ENCODE data around the gene MIER3. TPM values are rescaled to one million over a fixed set of nuclear protein-coding genes. Genes with fewer than 3 reads are reported as not detected.

The MIER3 gene
- polyA plus RNA-seq, 1 donor = 43.8 TPM

- DNase-seq = no peak
These were observed 53.7 kb downstream of the MIER3 start for GRCh38 chr5:56898213-56898612.

- DNase-seq = no peak
These were observed 55.2 kb downstream of the MIER3 start for GRCh38 chr5:56896763-56897162.

- no peak for DNase-seq
These were observed 58.5 kb downstream of the MIER3 start for GRCh38 chr5:56893251-56893951.

DNA sequence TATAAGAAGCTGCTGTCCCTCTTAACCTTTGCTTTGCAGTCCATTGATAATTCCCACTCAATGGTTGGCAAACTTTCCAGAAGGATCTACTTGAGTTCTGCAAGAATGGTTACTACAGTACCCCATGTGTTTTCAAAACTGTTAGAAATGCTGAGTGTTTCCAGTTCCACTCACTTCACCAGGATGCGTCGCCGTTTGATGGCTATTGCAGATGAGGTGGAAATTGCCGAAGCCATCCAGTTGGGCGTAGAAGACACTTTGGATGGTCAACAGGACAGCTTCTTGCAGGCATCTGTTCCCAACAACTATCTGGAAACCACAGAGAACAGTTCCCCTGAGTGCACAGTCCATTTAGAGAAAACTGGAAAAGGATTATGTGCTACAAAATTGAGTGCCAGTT, 70.4 kb downstream of the MIER3 start:
- no peak for DNase-seq

DNA sequence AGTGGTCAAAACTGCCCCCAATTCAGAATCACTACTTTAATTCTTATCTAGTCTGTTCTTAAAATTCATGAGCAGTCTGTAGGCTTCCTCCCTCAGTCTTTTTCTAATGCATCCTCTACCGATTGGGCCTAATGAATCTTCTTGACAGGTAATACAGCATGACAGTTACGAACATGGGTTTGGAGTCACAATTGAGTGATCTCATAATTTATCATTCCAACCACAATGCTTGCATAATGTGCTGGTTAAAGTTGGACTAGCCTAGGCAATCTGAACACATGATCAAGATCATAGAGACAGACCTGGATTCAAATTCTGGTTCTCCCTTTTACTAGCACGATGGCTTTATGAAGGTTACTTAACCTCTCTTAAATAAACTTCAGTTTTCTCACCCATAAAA, 75.6 kb downstream of the MIER3 start:
- DNase-seq = no peak

GRCh38 chr5:56873056-56873455, 78.9 kb downstream of the MIER3 start:
- no peak for DNase-seq

- no peak for DNase-seq
These were observed 80.1 kb downstream of the MIER3 start for GRCh38 chr5:56871777-56872176.

Other genes with a start within 250 kb of the MIER3 start
- gene MAP3K1, start 136.6 kb downstream of the MIER3 start, polyA plus RNA-seq (ENCODE audit: insufficient read length) = 103 TPM
- 20.5 TPM for gene SETD9, start 42.5 kb downstream of the MIER3 start, polyA plus RNA-seq (ENCODE audit: insufficient read length)
- gene GPBP1, start 221.9 kb upstream of the MIER3 start, polyA plus RNA-seq (ENCODE audit: insufficient read length) = 196 TPM